ENCODE measurements around the gene RSPH3. TPM values are rescaled to one million over a fixed set of nuclear protein-coding genes. Genes with fewer than 3 reads are reported as not detected.

Gene RSPH3, protein sequence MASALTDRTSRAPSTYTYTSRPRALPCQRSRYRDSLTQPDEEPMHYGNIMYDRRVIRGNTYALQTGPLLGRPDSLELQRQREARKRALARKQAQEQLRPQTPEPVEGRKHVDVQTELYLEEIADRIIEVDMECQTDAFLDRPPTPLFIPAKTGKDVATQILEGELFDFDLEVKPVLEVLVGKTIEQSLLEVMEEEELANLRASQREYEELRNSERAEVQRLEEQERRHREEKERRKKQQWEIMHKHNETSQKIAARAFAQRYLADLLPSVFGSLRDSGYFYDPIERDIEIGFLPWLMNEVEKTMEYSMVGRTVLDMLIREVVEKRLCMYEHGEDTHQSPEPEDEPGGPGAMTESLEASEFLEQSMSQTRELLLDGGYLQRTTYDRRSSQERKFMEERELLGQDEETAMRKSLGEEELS
- 1 to 10 TPM; 6.1 to 6.3 TPM for total RNA-seq

GRCh38 chr6:158999666-159000403 is at the start of gene RSPH3:
RSPH3 (minus strand) TSS chr6:159000202; CDS start chr6:158999550, 652 bp downstream.
- Mint-ChIP-seq H3K4me3 (peak within 1 kb of the TSS; percentile 89 to 99), H3K4me1 (ENCODE audit: low read depth) (peaks cover 51% of the 10 kb centered on the region), H3K9me3 (no peaks in the 10 kb centered on the region), H3K27ac (peak within 1 kb of the TSS; percentile 93), H3K27me3 (ENCODE audit: low read depth) (no peaks in the 10 kb centered on the region), H3K36me3 (ENCODE audit: insufficient read depth in 2 of 2) (peaks cover 4 to 5% of the 10 kb centered on the region in 2 donors)
- ATAC-seq (replicated peaks in 1 of 2) (peak; percentile 84), DNase-seq (peak; percentile 91 to 94)

GRCh38 chr6:159047891-159048685 is 48.1 kb upstream of the RSPH3 start:
- Mint-ChIP-seq H3K36me3 (ENCODE audit: insufficient read depth in 2 of 2) (peaks cover 6 to 17% of the 10 kb centered on the region in 2 donors), H3K27me3 (ENCODE audit: low read depth) (no peaks in the 10 kb centered on the region), H3K9me3 (no peaks in the 10 kb centered on the region), H3K4me1 (ENCODE audit: low read depth) (peaks cover 60% of the 10 kb centered on the region), H3K27ac (no peak overlapping the region), H3K4me3 (peak overlapping the region; percentile 42 to 55)
- DNase-seq (no peak), ATAC-seq (replicated peaks in 1 of 2) (no peak)

GRCh38 chr6:159045801-159046200 is 45.8 kb upstream of the RSPH3 start:
- H3K27me3 Mint-ChIP-seq (ENCODE audit: low read depth) = no peaks in the 10 kb centered on the region
- H3K9me3 Mint-ChIP-seq = no peaks in the 10 kb centered on the region
- ATAC-seq (replicated peaks in 1 of 2) (no peak), DNase-seq (no peak)
- H3K27ac Mint-ChIP-seq = peak overlapping the region; percentile 96
- H3K4me3 Mint-ChIP-seq = peak overlapping the region; percentile 95 to 98
- H3K4me1 Mint-ChIP-seq (ENCODE audit: low read depth) = peaks cover 63% of the 10 kb centered on the region
- H3K36me3 Mint-ChIP-seq (ENCODE audit: insufficient read depth in 2 of 2) = peaks cover 21 to 40% of the 10 kb centered on the region in 2 donors

GRCh38 chr6:159044899-159045727 is 45.1 kb upstream of the RSPH3 start, which contains the start of gene TAGAP:
TAGAP (minus strand) TSS chr6:159044991; CDS start chr6:159044146, 845 bp downstream.
- Mint-ChIP-seq H3K4me3 (peak within 1 kb of the TSS; percentile 95 to 98), H3K27me3 (ENCODE audit: low read depth) (no peaks in the 10 kb centered on the region), H3K27ac (peak within 1 kb of the TSS; percentile 96), H3K9me3 (no peaks in the 10 kb centered on the region), H3K36me3 (ENCODE audit: insufficient read depth in 2 of 2) (peaks cover 25 to 47% of the 10 kb centered on the region in 2 donors), H3K4me1 (ENCODE audit: low read depth) (peaks cover 69% of the 10 kb centered on the region)
- DNase-seq = peak; percentile 82 to 87
- peak; percentile 88 to 90 for ATAC-seq (replicated peaks in 1 of 2)

- peaks cover 74% of the 10 kb centered on the region for H3K4me1 Mint-ChIP-seq (ENCODE audit: low read depth)
Observed at GRCh38 chr6:159043947-159044346, 43.9 kb upstream of the RSPH3 start.

GRCh38 chr6:159043251-159043650 is 43.2 kb upstream of the RSPH3 start:
- H3K4me3 Mint-ChIP-seq = peak overlapping the region; percentile 95 to 98
- H3K4me1 Mint-ChIP-seq (ENCODE audit: low read depth) = peaks cover 74% of the 10 kb centered on the region
- no peaks in the 10 kb centered on the region for H3K9me3 Mint-ChIP-seq
- peaks cover 30 to 61% of the 10 kb centered on the region in 2 donors for H3K36me3 Mint-ChIP-seq (ENCODE audit: insufficient read depth in 2 of 2)
- peak overlapping the region; percentile 78 for H3K27ac Mint-ChIP-seq
- DNase-seq (no peak), ATAC-seq (replicated peaks in 1 of 2) (no peak)
- H3K27me3 Mint-ChIP-seq (ENCODE audit: low read depth) = no peaks in the 10 kb centered on the region

More at GRCh38 chr6:159043947-159044346, 43.9 kb upstream of the RSPH3 start:
- ATAC-seq (replicated peaks in 1 of 2) (no peak), DNase-seq (no peak)
- H3K27ac Mint-ChIP-seq = peak overlapping the region; percentile 78
- no peaks in the 10 kb centered on the region for H3K9me3 Mint-ChIP-seq
- H3K4me3 Mint-ChIP-seq = peak overlapping the region; percentile 95 to 98
- H3K27me3 Mint-ChIP-seq (ENCODE audit: low read depth) = no peaks in the 10 kb centered on the region
- peaks cover 26 to 57% of the 10 kb centered on the region in 2 donors for H3K36me3 Mint-ChIP-seq (ENCODE audit: insufficient read depth in 2 of 2)

DNA sequence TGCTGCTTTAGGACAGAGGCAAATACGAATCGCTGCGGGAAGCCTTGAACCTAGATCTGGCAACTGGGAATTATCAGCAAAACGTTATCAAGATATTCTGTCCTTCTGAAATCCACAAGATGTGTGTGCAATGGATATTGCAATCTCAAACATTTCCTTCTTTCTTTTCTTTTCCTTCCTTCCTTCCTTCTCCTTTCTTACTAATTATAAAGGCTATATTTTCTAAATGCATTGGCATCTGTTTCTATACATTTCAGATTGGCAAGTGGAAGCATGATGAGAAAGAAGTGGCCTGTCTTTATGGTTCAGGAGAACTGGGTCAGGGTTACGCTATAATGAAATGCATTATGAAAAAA is 42.8 kb upstream of the RSPH3 start:
- ATAC-seq (replicated peaks in 1 of 2) (no peak), DNase-seq (no peak)
- H3K27ac Mint-ChIP-seq = peak overlapping the region; percentile 78
- peak overlapping the region; percentile 95 to 98 for H3K4me3 Mint-ChIP-seq
- H3K36me3 Mint-ChIP-seq (ENCODE audit: insufficient read depth in 2 of 2) = peaks cover 32 to 63% of the 10 kb centered on the region in 2 donors
- H3K27me3 Mint-ChIP-seq (ENCODE audit: low read depth) = no peaks in the 10 kb centered on the region
- H3K4me1 Mint-ChIP-seq (ENCODE audit: low read depth) = peaks cover 74% of the 10 kb centered on the region
- no peaks in the 10 kb centered on the region for H3K9me3 Mint-ChIP-seq

DNA sequence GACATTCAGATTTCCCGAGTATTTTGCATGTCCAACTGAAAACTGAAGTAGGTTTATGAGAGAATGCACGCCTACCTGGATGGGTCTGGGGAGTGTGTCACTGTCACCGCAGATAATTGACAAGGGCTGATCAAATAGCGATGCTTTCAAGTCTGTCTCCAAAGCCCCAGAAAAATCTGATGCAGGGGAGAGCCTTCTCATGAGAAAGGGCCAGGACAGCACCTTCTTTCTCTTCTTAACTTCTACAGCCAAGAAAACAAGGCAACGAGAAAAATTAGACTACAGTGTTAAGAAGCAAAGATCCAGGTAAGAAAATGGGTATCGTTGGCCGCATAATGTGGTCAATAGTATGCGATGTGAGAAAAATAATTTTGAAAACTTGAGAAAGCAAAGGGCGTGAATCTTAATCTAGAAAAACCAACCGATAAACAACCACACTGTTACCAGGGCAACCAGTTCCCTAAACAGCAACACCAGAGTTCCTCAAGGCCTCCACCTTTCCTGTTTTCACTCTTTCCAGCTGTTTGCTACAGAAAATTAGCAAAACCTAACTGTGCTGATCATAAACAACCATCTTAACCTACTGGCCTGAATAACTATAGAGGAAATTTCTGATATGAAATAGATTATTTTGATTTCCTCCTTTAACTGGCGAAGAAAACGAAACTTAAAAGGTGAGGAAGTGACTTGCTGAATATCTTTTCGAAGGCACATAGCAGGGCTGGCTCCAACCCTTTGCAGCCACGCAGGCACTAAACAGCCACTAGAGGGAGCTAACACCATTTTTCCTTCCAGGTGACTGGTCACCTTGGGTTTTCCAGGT is 42.2 kb upstream of the RSPH3 start:
- peaks cover 35 to 69% of the 10 kb centered on the region in 2 donors for H3K36me3 Mint-ChIP-seq (ENCODE audit: insufficient read depth in 2 of 2)
- no peaks in the 10 kb centered on the region for H3K9me3 Mint-ChIP-seq
- peak overlapping the region; percentile 95 to 98 for H3K4me3 Mint-ChIP-seq
- peak overlapping the region; percentile 78 for H3K27ac Mint-ChIP-seq
- H3K4me1 Mint-ChIP-seq (ENCODE audit: low read depth) = peaks cover 74% of the 10 kb centered on the region
- H3K27me3 Mint-ChIP-seq (ENCODE audit: low read depth) = no peaks in the 10 kb centered on the region
- ATAC-seq (replicated peaks in 1 of 2) = peak; percentile 34 to 48
- DNase-seq = peak; percentile 75 to 78

DNA sequence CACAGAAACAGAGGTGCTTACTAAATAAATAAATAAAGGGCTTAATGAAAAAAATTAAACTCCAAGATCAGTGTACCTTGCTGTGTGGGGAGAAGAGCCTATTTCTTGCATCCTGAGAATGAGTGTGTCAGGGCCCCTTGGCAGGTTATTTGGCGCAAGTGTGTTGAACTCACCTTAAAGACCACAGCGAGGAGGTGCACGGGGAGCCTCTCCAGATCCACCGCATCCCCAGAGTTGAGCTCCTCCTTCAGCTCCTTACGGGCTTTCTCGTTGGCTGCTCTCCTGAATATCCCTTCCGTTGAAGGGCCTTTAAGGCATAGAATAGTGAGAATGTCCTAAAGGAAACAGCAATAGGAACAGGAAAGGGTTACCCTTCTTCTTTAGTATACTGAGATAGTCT is 41.2 kb upstream of the RSPH3 start:
- Mint-ChIP-seq H3K27me3 (ENCODE audit: low read depth) (no peaks in the 10 kb centered on the region), H3K27ac (peak overlapping the region; percentile 78), H3K9me3 (no peaks in the 10 kb centered on the region), H3K4me1 (ENCODE audit: low read depth) (peaks cover 72% of the 10 kb centered on the region), H3K36me3 (ENCODE audit: insufficient read depth in 2 of 2) (peaks cover 39 to 75% of the 10 kb centered on the region in 2 donors), H3K4me3 (peak overlapping the region; percentile 95 to 98)
- DNase-seq = no peak
- no peak for ATAC-seq (replicated peaks in 1 of 2)

GRCh38 chr6:159039885-159040258 is 39.9 kb upstream of the RSPH3 start:
- H3K27me3 Mint-ChIP-seq (ENCODE audit: low read depth) = no peaks in the 10 kb centered on the region
- ATAC-seq (replicated peaks in 1 of 2) = no peak
- peaks cover 39 to 87% of the 10 kb centered on the region in 2 donors for H3K36me3 Mint-ChIP-seq (ENCODE audit: insufficient read depth in 2 of 2)
- peak overlapping the region; percentile 78 for H3K27ac Mint-ChIP-seq
- no peaks in the 10 kb centered on the region for H3K9me3 Mint-ChIP-seq
- H3K4me3 Mint-ChIP-seq = peak overlapping the region; percentile 95 to 98
- peaks cover 72% of the 10 kb centered on the region for H3K4me1 Mint-ChIP-seq (ENCODE audit: low read depth)
- no peak for DNase-seq

All from activated T-cell treated with anti-CD3 and anti-CD28 coated beads, Interleukin-2, amount 50 U/mL, for 72 hours (primary cell).